Right lobe of liver (tissue), 6 donors: ENCODE measurements around the gene SUMO2. TPM values are rescaled to one million over a fixed set of nuclear protein-coding genes. Genes with fewer than 3 reads are reported as not detected.
A peak's percentile ranks its signal among the peaks of the same experiment; 100 is the strongest.

ENCODE experiments used
- ATAC-seq, 4 donors: fragments of 200-7000 bp; cut with Tn5 transposase; one replicate each; pipeline ENCODE4 v1.9.1; 2020; ENCODE audit warnings: mild to moderate bottlenecking in 4 of 4, moderate library complexity in 4 of 4
- DNase-seq, 3 donors: peaks; one replicate each; pipeline ENCODE4 v3.0.0-alpha.2; 2020
- H3K27ac ChIP-seq, 3 donors: fragments of 200-600 bp; one replicate each; pipeline ENCODE4 v1.8.0; 2022
- H3K27me3 ChIP-seq, 2 donors: fragments of 200-600 bp; one replicate each; pipeline ENCODE4 v1.8.0; 2022
- H3K36me3 ChIP-seq, 4 donors: fragments of 200-600 bp; sonication (generic) in 1 of 4; one replicate each; pipeline versions ENCODE4 v1.5.1 to v1.8.0; 2017 to 2022; ENCODE audit warnings: control low read depth in 1 of 4
- H3K4me1 ChIP-seq, 4 donors: fragments of 200-600 bp; sonication (generic) in 1 of 4; one replicate each; pipeline versions ENCODE4 v1.5.1 to v1.8.0; 2017 to 2022; ENCODE audit warnings: control low read depth in 1 of 4
- H3K4me3 ChIP-seq, 3 donors: fragments of 200-600 bp; one replicate each; pipeline ENCODE4 v1.8.0; 2022
- H3K9me3 ChIP-seq, 4 donors: fragments of 200-600 bp; sonication (generic) in 1 of 4; one replicate each; pipeline versions ENCODE4 v1.5.1 to v1.8.0; 2017 to 2022; ENCODE audit warnings: control low read depth in 1 of 4
- CTCF ChIP-seq, 4 donors: fragments of 200-600 bp in 3 of 4; fragments of 450-650 bp in 1 of 4; IDR thresholded peaks; one replicate each; pipeline versions ENCODE4 v1.5.1 to v1.8.0; 2016 to 2022; ENCODE audit warnings: antibody characterized with exemption in 4 of 4, mild to moderate bottlenecking in 2 of 4
- POLR2A ChIP-seq: fragments of 450-650 bp; IDR thresholded peaks from one replicate; pipeline ENCODE4 v1.6.1; 2017; ENCODE audit warnings: antibody characterized with exemption, mild to moderate bottlenecking
- WGBS: methylation state at CpG from one replicate; pipeline ENCODE4 v1.1.6; 2018; ENCODE audit warnings: low coverage, low lambda C conversion rate; ENCODE audit not compliant: insufficient coverage; ENCODE audit errors: missing lambda C conversion rate; 5-methylcytosine and 5-hydroxymethylcytosine counted together
- intact Hi-C, 2 donors: fragments of 100-400 bp; cut with DNase I; formaldehyde crosslinking; loops; one replicate each; pipeline versions ENCODE4 v1.11.2 to v1.14.1; 2022
- total RNA-seq, 6 experiments: library from RNA; depleted of rRNA in 2 of 6; stranded (reverse); fragments of >200 nt in 2 of 6; fragmentation: NEBNext Ultra II Directional in 3 of 6; extraction: Animal tissue kit (Norgen Biotek cat#: 25700) in 3 of 6; gene quantifications; one replicate each; pipeline versions ENCODE4 v1.1.0 to v1.2.4, GENCODE V29; 2016 to 2023
- donor health status: DM: no; HTN: yes; CAD: no.
- donor health status: DM: no; HTN: no; CAD: no.
- donor health status: DM: no; HTN: no; CAD: no.
- donor health status: DM: no; HTN: yes; CAD: no.
- donor health status: DM: no; HTN: yes; CAD: no.

The SUMO2 gene
- total RNA-seq, 6 experiments from 2014 or later = 23.6 to 120 (median 108) TPM

GRCh38 chr17:75181110-75181509 lies 1.6 kb downstream of the SUMO2 start:
- H3K27ac ChIP-seq = peak overlapping the region in 2 of 3 donors; percentile 96
- H3K36me3 ChIP-seq = peaks cover 0 to 29% (median under 1%) of the 10 kb centered on the region in 4 donors
- WGBS = 6% methylated on average over 8 of the region's 8 CpGs
- H3K9me3 ChIP-seq = no peaks in the 10 kb centered on the region
- ATAC-seq (no peak), DNase-seq (no peak)
- intact Hi-C loops = no loop called here
- peaks cover 0 to 16% (median 6%) of the 10 kb centered on the region in 4 donors for H3K4me1 ChIP-seq
- TF ChIP-seq CTCF (IDR thresholded peaks at IDR 0.05) (no peak), POLR2A (no peak)
- no peaks in the 10 kb centered on the region for H3K27me3 ChIP-seq
- peak overlapping the region; percentile 85 to 97 (median 90) for H3K4me3 ChIP-seq

DNA sequence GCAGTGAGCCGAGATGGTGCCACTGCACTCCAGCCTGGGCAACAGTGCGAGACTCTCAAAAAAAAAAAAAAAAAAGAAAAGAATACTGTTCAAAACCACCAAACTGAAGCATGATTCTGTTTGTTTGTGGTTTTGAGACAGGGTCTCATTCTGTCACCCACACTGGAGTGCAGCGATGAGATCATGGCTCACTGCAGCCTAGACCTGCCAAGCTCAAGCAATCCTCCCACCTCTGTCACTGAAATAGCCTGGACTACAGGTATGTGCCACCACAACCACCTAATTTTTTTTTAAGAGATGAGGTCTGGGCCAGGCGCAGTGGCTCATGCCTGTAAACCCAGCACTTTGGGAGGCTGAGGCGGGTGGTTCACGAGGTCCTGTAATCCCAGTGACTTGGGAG lies 4.3 kb downstream of the SUMO2 start:
- no peak for TF ChIP-seq CTCF (IDR thresholded peaks at IDR 0.05)
- H3K9me3 ChIP-seq = no peaks in the 10 kb centered on the region
- peaks cover 0 to 16% (median 6%) of the 10 kb centered on the region in 4 donors for H3K4me1 ChIP-seq
- H3K27me3 ChIP-seq = no peaks in the 10 kb centered on the region
- ATAC-seq (no peak), DNase-seq (peak in 1 of 3 donors; percentile 23)
- no peak overlapping the region for H3K4me3 ChIP-seq
- WGBS = 90% methylated on average over 5 of the region's 6 CpGs
- no peak overlapping the region for H3K27ac ChIP-seq
- intact Hi-C loops = no loop called here
- peaks cover 0 to 56% (median 14%) of the 10 kb centered on the region in 4 donors for H3K36me3 ChIP-seq

GRCh38 chr17:75176625-75177024 lies 6.1 kb downstream of the SUMO2 start:
- 69% methylated on average over 4 of the region's 5 CpGs for WGBS
- DNase-seq (no peak), ATAC-seq (no peak)
- H3K9me3 ChIP-seq = no peaks in the 10 kb centered on the region
- H3K27me3 ChIP-seq = no peaks in the 10 kb centered on the region
- H3K4me3 ChIP-seq = no peak overlapping the region
- peaks cover 0 to 73% (median 20%) of the 10 kb centered on the region in 4 donors for H3K36me3 ChIP-seq
- intact Hi-C loops = no loop called here
- peaks cover 0 to 16% (median 6%) of the 10 kb centered on the region in 4 donors for H3K4me1 ChIP-seq
- TF ChIP-seq POLR2A = no peak
- TF ChIP-seq CTCF (IDR thresholded peaks at IDR 0.05) = no peak
- no peak overlapping the region for H3K27ac ChIP-seq

DNA sequence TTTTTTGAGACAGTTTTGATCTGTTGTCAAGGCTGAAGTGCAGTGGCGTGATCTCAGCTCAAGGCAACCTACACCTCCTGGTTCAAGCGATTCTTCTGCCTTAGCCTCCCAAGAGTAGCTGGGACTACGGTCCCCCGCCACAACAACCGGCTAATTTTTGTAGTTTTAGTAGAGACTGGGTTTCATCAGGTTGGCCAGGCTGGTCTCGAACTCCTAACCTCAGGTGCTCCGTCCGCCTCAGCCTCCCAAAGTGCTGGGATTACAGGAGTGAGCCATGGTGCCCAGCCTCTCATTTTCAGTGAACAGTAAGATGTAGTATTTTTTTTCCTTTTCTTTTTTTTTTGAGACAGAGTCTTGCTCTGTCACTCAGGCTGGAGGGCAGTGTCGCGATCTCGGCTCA lies 7.8 kb downstream of the SUMO2 start:
- H3K4me3 ChIP-seq = no peak overlapping the region
- H3K36me3 ChIP-seq = peaks cover 0 to 79% (median 20%) of the 10 kb centered on the region in 4 donors
- no peak overlapping the region for H3K27ac ChIP-seq
- peak in 1 of 3 donors; percentile 27 for DNase-seq
- TF ChIP-seq CTCF (IDR thresholded peaks at IDR 0.05) = no peak
- TF ChIP-seq POLR2A = no peak
- H3K4me1 ChIP-seq = peaks cover 0 to 2% (median 0%) of the 10 kb centered on the region in 4 donors
- no peak for ATAC-seq
- H3K27me3 ChIP-seq = no peaks in the 10 kb centered on the region
- intact Hi-C loops = no loop called here
- H3K9me3 ChIP-seq = no peaks in the 10 kb centered on the region
- WGBS = 89% methylated on average over 11 of the region's 11 CpGs

GRCh38 chr17:75173526-75173925 lies 9.2 kb downstream of the SUMO2 start:
- Histone ChIP-seq H3K4me1 (no peaks in the 10 kb centered on the region), H3K4me3 (no peak overlapping the region), H3K27ac (no peak overlapping the region), H3K36me3 (peaks cover 0 to 81% (median 20%) of the 10 kb centered on the region in 4 donors), H3K27me3 (no peaks in the 10 kb centered on the region), H3K9me3 (no peaks in the 10 kb centered on the region)
- 85% methylated on average over 4 of the region's 4 CpGs for WGBS
- TF ChIP-seq CTCF (IDR thresholded peaks at IDR 0.05) (no peak), POLR2A (no peak)
- peak in 1 of 3 donors; percentile 24 for DNase-seq
- no peak for ATAC-seq
- intact Hi-C loops = no loop called here
